WTC11 (cell line): ENCODE measurements around the gene PDAP1.

ENCODE experiments used
- CTCF ChIP-seq: fragments of 200-600 bp; IDR thresholded peaks from 2 replicates; pipeline ENCODE4 v1.8.0; 2022; ENCODE audit warnings: antibody characterized with exemption
- ELF4 ChIP-seq: sonication (generic); formaldehyde crosslinking; IDR thresholded peaks from 2 replicates; pipeline ENCODE4 v1.8.1; 2022; ENCODE audit warnings: low read depth, mild to moderate bottlenecking, moderate library complexity, missing genetic modification reagents
- NR3C1 ChIP-seq: sonication (generic); formaldehyde crosslinking; conservative IDR thresholded peaks from 2 replicates; pipeline ENCODE4 v1.8.1; 2023; ENCODE audit warnings: low read depth, mild to moderate bottlenecking, missing genetic modification reagents

- TF ChIP-seq CTCF (no peak), ELF4 (no peak), NR3C1 (CRISPR knock-in tag) (no peak)
These were observed 21.4 kb upstream of the PDAP1 start for GRCh38 chr7:99429756-99430155.
